ENCODE data around the gene MAP3K5.

DNA sequence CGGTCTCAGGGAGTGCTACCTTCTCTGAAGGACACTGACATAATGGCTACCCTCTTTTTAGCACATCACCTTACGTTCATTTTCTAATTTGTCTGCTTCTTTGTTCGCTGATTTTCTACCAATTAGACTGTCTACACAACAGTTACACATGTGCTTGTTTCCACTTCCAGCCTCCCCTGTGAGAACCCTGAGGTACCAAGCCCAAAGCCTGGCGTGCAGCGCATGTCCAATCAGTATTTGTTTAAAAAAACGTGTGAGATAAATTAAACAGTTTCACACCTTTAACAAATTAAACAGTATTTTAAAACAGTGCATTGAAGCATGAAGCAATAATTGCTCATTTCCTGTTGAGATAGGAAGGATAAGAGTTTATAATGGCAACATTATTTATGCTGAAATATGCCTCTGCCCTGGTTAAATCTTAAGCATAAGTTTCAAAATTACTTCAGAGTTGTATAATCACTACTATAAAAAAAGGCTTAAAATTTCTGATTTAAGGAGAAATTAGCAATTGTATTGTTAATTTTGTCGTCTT lies 88.9 kb downstream of the MAP3K5 start:
- TF ChIP-seq, protein P1, sequence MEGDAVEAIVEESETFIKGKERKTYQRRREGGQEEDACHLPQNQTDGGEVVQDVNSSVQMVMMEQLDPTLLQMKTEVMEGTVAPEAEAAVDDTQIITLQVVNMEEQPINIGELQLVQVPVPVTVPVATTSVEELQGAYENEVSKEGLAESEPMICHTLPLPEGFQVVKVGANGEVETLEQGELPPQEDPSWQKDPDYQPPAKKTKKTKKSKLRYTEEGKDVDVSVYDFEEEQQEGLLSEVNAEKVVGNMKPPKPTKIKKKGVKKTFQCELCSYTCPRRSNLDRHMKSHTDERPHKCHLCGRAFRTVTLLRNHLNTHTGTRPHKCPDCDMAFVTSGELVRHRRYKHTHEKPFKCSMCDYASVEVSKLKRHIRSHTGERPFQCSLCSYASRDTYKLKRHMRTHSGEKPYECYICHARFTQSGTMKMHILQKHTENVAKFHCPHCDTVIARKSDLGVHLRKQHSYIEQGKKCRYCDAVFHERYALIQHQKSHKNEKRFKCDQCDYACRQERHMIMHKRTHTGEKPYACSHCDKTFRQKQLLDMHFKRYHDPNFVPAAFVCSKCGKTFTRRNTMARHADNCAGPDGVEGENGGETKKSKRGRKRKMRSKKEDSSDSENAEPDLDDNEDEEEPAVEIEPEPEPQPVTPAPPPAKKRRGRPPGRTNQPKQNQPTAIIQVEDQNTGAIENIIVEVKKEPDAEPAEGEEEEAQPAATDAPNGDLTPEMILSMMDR (IDR thresholded peaks at IDR 0.05): no peak
- TF ChIP-seq EP300 (IDR thresholded peaks at IDR 0.05) (no peak), POLR2A (IDR thresholded peaks at IDR 0.05) (no peak)
